AG04450 (cell line): Measurements from ENCODE around the gene IPPK. TPM values are rescaled to one million over a fixed set of nuclear protein-coding genes. Genes with fewer than 3 reads are reported as not detected.

Experiments
- CTCF ChIA-PET: fragments of 300-600, 350-600 bp; formaldehyde crosslinking; extraction: SDS; loops from one replicate; lab custom pipeline; 2022; ENCODE audit warnings: antibody characterized with exemption, inconsistent platforms; lab: Charles Lee
- POLR2A ChIA-PET: fragments of 350-600 bp; formaldehyde crosslinking; extraction: SDS; loops from one replicate; lab custom pipeline; 2021; ENCODE audit warnings: antibody characterized with exemption, inconsistent platforms; lab: Yijun Ruan, JAX
- DNase-seq: peaks from one replicate; pipeline ENCODE4 v3.0.0-alpha.2; 2011; ENCODE audit warnings: low read depth, low spot score
- H3K27ac ChIP-seq: one replicate; pipeline ENCODE4 v1.5.1; 2012; ENCODE audit warnings: low read depth, low read length, control low read depth
- H3K27me3 ChIP-seq: one replicate; pipeline ENCODE4 v1.6.0; 2012; ENCODE audit warnings: low read length; ENCODE audit not compliant: control insufficient read depth, insufficient read depth
- H3K4me3 ChIP-seq: 2 replicates; pipeline ENCODE4 v1.5.1; 2011; ENCODE audit warnings: mild to moderate bottlenecking, low read depth, low read length, control low read depth
- H3K9me3 ChIP-seq: 2 replicates; pipeline ENCODE4 v1.5.1; 2012; ENCODE audit warnings: low read length; ENCODE audit not compliant: control insufficient read depth, insufficient read depth
- polyA plus RNA-seq: library from polyadenylated mRNA; depleted of rRNA; stranded (reverse); fragments of >200 nt; gene quantifications from 2 replicates; pipeline ENCODE4 v1.2.3, GENCODE V29; 2011
- TF ChIP-seq, protein P1 (sequence below): IDR thresholded peaks from 2 replicates; pipeline ENCODE4 v1.5.1; 2011; ENCODE audit warnings: low read depth, low read length, control low read depth, inconsistent platforms

The IPPK gene
- polyA plus RNA-seq, 1 experiment, result 15.1 TPM

DNA sequence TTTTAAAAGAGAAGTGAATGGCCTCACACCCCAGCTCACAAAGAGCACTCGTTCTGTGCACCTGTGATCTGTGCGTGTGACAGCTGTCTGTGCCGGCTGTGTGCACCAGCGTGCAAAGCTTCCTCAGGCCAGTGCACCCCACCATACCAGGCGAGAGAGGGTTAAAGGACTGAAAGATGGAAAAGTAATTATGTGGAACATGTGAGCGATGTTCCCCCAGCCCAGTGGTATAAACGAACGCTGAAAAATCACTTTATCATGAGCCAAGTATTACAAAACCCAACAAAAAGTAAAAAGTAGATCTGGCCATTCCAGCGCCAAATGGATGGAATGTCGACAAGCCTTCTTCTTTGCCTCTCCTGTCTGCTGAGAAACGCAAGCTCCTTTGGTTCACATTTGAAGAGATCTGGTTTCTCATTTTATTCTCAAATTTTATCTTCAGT, 53.7 kb downstream of the IPPK start:
- no peaks in the 10 kb centered on the region; the same call in 1 of the 2 replicates for H3K9me3 ChIP-seq
- CTCF ChIA-PET, result interaction anchor here (0.8 to 2.4 kb wide), 2 partner anchors 18 to 288 kb away, joined by 3 to 12 read pairs; no protein-coding TSS in a partner anchor
- POLR2A ChIA-PET, result interaction anchor here (1.3 kb wide), 1 partner anchor 291 kb away, joined by 5 read pairs; the partner anchor contains the start of gene NOL8
- no peak overlapping the region for H3K4me3 ChIP-seq
- DNase-seq, result no peak
- no peaks in the 10 kb centered on the region for H3K27me3 ChIP-seq
- TF ChIP-seq, protein P1, sequence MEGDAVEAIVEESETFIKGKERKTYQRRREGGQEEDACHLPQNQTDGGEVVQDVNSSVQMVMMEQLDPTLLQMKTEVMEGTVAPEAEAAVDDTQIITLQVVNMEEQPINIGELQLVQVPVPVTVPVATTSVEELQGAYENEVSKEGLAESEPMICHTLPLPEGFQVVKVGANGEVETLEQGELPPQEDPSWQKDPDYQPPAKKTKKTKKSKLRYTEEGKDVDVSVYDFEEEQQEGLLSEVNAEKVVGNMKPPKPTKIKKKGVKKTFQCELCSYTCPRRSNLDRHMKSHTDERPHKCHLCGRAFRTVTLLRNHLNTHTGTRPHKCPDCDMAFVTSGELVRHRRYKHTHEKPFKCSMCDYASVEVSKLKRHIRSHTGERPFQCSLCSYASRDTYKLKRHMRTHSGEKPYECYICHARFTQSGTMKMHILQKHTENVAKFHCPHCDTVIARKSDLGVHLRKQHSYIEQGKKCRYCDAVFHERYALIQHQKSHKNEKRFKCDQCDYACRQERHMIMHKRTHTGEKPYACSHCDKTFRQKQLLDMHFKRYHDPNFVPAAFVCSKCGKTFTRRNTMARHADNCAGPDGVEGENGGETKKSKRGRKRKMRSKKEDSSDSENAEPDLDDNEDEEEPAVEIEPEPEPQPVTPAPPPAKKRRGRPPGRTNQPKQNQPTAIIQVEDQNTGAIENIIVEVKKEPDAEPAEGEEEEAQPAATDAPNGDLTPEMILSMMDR, result no peak
- no peak overlapping the region for H3K27ac ChIP-seq

DNA sequence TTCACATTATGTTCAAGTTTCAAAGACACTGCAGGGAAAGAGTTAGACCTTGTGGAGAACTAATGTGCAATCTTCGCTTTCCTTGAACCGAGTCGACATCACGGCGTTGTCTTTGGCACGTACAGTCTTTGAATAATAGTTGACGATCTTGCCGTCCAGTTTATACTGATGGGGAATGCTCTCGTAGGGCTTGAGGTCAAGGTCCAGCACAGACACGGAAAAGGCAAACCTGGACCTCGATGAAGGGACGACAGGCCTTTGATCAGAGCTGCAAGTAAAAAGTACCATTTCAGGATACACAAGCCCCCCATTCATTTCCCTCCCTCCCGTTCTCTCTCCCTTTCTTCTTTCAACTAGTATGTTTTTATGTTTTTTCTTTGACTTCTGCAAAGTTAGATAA, 54.1 kb downstream of the IPPK start:
- no peak overlapping the region for H3K27ac ChIP-seq
- ChIA-PET CTCF (interaction anchor here (2.4 kb wide), 1 partner anchor 19 kb away, joined by 12 read pairs; no protein-coding TSS in a partner anchor), POLR2A (interaction anchor here (1.3 kb wide), 1 partner anchor 291 kb away, joined by 5 read pairs; the partner anchor contains the start of gene NOL8)
- no peak for DNase-seq
- H3K9me3 ChIP-seq, result no peaks in the 10 kb centered on the region; the same call in 1 of the 2 replicates
- no peaks in the 10 kb centered on the region for H3K27me3 ChIP-seq
- TF ChIP-seq, protein P1, result no peak
- no peak overlapping the region for H3K4me3 ChIP-seq

DNA sequence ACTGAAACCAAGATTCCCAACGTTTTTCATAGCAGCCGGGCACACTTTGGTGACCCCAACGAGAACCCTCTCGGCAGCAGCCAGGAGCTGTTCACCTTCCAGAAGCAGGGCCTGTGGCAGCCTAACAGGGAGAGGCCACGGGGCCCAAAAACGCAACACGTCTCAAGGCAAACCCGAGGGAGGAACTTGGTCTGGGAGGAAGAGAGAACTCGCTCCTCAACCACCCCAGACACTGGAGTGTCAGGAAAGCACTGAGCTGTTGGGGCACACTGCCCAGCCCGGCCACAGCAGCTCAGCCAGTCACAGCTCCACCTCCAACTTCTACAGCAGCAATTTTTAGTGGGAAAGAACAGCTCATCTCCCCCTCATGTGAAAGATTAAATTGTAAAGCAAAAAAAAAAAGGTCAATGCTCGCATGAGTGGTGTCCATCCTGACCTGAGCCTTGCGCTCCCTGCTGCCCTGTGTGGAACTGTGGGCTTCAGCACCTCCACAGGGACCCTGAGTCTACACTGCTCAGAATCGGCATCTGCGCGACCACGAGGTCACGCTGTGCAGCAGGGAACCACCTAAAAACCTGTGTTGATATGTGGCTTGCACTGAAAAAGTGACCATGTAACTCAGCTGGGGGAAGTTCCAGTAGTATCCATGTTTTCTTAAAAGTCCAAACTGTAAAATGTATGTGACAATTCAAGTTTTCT, 55.0 kb downstream of the IPPK start:
- H3K4me3 ChIP-seq, result no peak overlapping the region
- ChIA-PET POLR2A (no interaction called here), CTCF (no interaction called here)
- no peaks in the 10 kb centered on the region for H3K27me3 ChIP-seq
- H3K27ac ChIP-seq, result no peak overlapping the region
- TF ChIP-seq, protein P1, result no peak
- DNase-seq, result no peak
- H3K9me3 ChIP-seq, result no peaks in the 10 kb centered on the region; the same call in 1 of the 2 replicates

DNA sequence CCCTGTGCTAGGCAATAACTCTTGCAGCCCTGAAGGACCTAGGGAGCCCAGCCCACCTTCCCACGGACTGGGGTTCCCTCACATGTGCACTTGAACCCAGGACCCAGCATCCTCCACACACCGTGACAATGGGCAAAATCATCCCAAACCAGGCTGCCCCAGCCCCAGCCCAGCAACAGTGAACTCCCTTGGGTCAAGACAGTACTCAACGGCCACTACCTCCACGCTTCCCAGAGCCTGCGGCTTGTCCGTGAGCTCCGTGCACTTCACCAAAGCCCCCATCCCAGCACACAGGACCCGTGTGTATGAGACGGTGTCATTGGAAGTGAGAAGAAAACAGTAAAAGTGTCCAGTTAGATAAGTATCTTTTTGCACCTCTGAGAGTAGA, 55.8 kb downstream of the IPPK start:
- ChIA-PET POLR2A (no interaction called here), CTCF (no interaction called here)
- Histone ChIP-seq H3K9me3 (no peaks in the 10 kb centered on the region; the same call in 1 of the 2 replicates), H3K27me3 (no peaks in the 10 kb centered on the region), H3K27ac (no peak overlapping the region), H3K4me3 (no peak overlapping the region)
- no peak for DNase-seq
- TF ChIP-seq, protein P1, result no peak
